ENCODE results near the gene BRI3.

DNA sequence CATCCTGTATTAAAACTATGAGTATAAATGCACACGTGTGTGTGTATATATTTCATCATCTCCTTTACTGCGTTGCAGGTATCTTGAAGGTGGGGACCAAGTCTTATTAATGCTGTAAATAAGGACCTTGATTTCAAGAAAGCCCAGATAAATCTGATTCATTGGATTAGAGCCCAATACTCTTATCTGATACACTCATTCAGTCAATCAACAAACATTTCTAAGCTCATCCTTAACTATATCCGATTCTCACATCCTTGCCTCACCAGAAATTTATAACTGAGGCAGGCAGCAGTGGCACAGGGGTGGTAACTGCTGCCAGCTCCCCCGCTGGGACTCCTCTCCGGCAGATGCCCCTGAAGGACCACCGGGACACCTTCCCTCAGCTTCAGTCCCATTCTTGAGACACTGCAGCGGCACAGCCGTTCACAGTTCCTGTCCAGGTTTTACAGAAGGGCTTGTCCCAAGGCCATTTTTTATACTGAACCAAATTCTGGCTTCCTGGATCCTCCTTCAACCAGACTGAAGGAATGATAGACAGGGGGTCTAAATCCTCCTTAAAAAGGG, 54.0 kb downstream of the BRI3 start:
- TF ChIP-seq CTCF (IDR thresholded peaks at IDR 0.05 in 8 of 11, conservative IDR thresholded peaks at IDR 0.05 in 3 of 11) (no peak), POLR2A (IDR thresholded peaks at IDR 0.05) (no peak), POLR2AphosphoS5 (IDR thresholded peaks at IDR 0.05) (no peak)

Data from spleen (tissue), 7 donors.